G401.6 (cell line): ENCODE results near the gene SLCO4A1.

ENCODE experiments used
- FAIRE-seq: peaks from 2 replicates; lab custom pipeline; 2012; peaks lifted over from hg19 to GRCh38; lab: Jason Lieb, UNC

SLCO4A1 gene

GRCh38 chr20:62652041-62652893, 10.0 kb downstream of the SLCO4A1 start:
- no peak for FAIRE-seq

DNA sequence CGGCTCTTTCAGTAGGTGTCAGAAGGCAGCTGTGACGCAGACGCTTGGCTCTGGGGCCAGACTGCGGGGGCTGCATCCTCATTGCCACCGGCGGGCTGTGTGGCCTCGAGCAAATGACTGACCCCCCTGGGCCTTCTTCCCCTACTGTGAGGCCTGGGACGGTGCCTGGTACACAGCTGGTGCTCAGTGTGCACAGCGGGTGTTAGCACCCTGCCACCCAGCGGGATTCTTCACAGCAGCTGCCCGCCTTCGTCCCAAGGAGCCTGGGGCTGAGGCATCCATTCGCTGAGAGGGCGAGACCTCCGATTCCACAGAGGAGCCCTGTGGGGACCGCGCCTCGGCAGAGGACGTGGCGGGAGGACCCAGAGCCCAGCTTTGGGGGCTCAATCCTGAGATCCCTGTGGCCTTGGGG, 10.6 kb downstream of the SLCO4A1 start:
- FAIRE-seq: no peak

DNA sequence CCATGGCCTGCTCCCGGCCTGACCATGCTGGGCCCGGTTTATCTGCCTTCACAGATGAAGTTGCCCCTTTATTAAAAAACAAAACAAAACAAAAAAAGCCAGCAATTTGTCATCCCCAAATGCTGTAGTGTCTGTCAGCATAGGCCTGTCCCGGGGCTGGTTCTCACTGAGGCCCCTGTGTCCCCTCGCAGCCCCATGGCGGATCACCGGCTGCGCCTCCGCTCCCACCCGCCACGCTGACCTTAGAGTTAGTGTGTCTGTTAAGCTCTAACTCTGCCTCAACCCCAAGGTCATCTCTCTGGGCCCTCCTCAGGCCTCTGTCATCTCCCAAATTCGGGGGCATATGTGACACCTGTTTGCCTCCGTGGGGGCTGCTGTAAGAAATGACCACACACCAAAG, 11.1 kb downstream of the SLCO4A1 start:
- FAIRE-seq: no peak

GRCh38 chr20:62653951-62654685, 11.8 kb downstream of the SLCO4A1 start:
- FAIRE-seq: no peak

GRCh38 chr20:62655282-62656196, 13.2 kb downstream of the SLCO4A1 start:
- FAIRE-seq: no peak

GRCh38 chr20:62656197-62656918, 14.1 kb downstream of the SLCO4A1 start:
- FAIRE-seq: no peak

DNA sequence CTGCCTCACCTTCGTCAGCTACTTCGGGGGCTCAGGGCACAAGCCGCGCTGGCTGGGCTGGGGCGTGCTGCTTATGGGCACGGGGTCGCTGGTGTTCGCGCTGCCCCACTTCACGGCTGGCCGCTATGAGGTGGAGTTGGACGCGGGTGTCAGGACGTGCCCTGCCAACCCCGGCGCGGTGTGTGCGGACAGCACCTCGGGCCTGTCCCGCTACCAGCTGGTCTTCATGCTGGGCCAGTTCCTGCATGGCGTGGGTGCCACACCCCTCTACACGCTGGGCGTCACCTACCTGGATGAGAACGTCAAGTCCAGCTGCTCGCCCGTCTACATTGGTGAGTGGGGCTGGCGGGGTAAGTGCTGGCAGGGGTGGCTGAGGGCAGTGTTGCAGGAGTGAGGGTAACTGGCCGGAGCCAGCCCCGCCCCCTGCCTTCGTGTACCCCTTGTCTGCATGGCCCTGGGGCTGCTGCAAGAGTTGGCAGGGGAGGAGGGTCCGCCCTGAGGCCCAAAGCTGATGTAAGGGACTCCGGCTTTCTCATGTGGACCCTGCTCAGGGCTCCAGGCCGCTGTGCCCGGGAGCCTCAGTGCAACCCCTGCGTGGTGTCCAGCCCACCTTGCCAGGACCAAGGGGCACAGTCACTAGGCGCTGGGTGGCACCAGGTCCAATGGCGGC, 14.8 kb downstream of the SLCO4A1 start:
- no peak for FAIRE-seq

DNA sequence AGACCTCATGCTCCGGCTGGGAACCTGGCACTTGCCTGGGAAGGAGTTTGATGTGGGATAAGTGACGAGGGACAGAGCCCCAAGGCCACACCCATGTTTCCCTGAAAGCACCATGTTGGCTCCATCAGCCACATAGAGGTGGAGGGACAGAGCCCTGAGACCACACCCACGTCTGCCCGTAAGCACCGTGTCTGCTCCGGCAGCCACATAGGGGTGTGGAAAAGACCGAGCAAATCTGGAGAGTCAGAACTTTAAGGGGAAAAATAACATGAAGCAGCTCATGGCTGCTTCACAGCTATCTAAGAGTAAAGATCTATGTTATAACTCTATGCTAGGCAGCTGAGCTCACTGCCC, 15.3 kb downstream of the SLCO4A1 start:
- no peak for FAIRE-seq

- no peak for FAIRE-seq
Measured at GRCh38 chr20:62657956-62658355, 15.7 kb downstream of the SLCO4A1 start.

- FAIRE-seq: no peak
Measured at GRCh38 chr20:62658593-62659178, 16.4 kb downstream of the SLCO4A1 start.

GRCh38 chr20:62659488-62660239, 17.4 kb downstream of the SLCO4A1 start:
- FAIRE-seq: no peak

DNA sequence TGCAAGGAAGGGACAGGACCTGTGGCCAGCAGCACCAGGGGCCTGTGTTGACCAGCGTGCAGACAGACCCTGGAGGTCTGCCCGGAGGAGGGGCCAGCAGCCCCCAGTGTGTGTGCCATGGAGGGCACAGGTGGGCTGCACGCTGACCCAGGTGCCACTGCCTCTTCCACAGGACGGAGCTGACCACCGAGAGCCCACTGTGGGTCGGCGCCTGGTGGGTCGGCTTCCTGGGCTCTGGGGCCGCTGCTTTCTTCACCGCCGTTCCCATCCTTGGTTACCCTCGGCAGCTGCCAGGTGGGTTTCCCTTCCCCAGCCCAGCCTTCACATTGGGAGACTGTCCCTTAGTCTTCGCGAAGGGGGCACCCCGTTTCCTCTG, 17.9 kb downstream of the SLCO4A1 start:
- no peak for FAIRE-seq

GRCh38 chr20:62660768-62661167, 18.5 kb downstream of the SLCO4A1 start:
- FAIRE-seq: no peak

DNA sequence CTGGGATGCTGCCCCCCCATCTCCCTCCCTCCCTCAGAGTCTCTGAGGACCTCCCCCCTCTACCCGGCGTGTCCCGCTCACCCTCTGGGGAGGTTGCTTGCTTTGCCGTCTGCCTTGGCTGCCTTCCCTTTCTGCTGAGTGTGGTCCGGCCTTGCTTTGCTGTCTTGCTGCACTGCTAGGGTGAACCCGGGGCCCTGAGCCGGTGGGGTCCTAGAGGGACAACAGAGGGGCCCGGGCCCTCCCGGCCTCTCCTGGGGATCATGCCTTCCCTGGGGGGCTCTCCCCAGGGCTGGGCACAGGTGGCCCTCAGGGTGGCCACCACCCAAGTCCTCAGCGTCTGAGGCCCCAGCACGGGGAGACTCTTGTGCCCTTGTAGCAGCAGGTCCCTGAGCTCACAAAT, 19.3 kb downstream of the SLCO4A1 start:
- FAIRE-seq: no peak

GRCh38 chr20:62662422-62662821, 20.1 kb downstream of the SLCO4A1 start:
- FAIRE-seq: no peak

- no peak for FAIRE-seq
Measured at GRCh38 chr20:62663145-62664018, 21.1 kb downstream of the SLCO4A1 start.

- FAIRE-seq: no peak
Measured at GRCh38 chr20:62664019-62664971, 22.0 kb downstream of the SLCO4A1 start.

DNA sequence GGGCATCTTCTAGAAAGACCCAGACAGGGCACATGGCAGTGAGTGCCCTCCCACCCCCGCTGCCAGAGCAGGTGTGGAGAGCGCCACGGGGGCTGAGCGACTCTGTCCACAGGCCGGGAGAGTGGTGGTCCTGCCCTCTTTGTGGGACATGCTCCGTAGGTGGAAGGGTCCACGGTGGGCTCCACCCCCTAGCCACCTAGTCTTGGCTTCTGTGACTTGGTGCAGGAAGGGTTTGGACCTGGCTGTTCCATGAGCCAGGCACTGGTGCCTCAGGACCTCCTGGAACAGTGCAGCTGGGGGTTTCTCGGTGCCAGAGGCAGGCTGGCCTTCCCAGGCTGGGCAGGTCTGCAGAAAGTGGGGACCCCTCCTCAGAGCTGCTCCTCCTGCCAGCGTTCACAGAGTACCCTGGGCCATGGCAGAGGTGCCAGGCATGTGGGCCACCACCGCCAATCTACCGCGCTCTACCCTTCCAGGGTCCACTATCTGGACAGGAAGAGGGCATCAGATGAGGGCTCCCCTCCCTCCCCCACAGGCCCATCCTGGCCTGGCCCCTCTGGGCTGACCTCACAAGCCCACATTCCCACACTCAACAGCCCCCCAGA, 23.0 kb downstream of the SLCO4A1 start:
- FAIRE-seq: no peak
